NCI-H128 (cell line): ENCODE measurements around the gene EPG5.
"Not testable (repeated sequence)": the region's sequence is repeated elsewhere in the genome, so short reads cannot be mapped to it uniquely, and the experiment has no call there.

ENCODE experiments used
- DNase-seq: peaks from one replicate; lab custom pipeline; 2025; ENCODE audit not compliant: unreplicated experiment; lab: John Stamatoyannopoulos, UW

EPG5 gene

GRCh38 chr18:45841060-45841764 is 125.9 kb downstream of the EPG5 start:
- no peak for DNase-seq

DNA sequence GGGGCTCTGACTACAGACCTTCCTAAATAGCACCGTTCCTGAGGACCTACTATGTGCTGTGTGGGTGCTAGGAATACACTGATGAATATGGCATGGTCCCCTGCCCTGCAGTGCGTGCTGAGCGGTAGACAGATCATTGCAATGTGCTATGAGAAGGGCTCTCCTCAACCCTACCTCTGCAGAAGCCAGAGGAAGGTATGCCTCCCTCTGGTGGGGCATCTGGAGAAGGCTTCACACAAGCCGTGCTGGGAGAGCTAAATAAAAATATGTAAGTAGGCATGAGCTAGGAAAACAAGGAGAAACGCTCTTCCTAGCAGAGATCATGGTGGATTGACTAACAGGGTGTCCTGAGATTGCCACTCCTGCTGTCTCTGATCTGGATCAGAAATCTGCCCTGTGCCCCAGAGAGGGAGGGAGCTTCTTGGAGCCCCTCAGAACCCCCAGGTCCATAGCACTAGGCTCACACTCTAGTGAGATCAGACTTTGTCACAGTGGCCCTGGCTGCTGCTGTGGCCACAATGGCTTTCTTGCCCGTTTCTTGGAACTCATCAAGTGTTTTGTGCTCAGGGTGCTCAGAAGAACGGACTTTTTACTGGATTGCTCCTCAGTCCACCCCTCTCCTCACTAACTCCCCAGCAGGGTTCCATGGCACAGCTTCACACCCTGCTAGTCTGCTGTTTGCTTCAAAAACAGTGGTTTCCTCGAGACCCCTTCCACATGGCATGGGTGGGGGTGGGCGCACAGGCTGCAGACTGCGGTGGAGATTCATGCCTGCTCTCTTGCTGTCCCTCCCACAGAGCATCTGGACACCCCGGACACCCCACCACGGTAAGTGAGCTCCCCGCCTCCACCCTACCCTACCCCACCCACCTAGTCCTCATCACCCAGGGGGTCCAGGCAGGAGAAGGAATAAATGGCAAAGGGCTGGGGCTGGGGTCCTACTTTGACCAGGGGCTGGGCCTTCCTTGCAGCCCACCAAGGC is 127.4 kb downstream of the EPG5 start:
- peak; percentile 33 for DNase-seq

DNA sequence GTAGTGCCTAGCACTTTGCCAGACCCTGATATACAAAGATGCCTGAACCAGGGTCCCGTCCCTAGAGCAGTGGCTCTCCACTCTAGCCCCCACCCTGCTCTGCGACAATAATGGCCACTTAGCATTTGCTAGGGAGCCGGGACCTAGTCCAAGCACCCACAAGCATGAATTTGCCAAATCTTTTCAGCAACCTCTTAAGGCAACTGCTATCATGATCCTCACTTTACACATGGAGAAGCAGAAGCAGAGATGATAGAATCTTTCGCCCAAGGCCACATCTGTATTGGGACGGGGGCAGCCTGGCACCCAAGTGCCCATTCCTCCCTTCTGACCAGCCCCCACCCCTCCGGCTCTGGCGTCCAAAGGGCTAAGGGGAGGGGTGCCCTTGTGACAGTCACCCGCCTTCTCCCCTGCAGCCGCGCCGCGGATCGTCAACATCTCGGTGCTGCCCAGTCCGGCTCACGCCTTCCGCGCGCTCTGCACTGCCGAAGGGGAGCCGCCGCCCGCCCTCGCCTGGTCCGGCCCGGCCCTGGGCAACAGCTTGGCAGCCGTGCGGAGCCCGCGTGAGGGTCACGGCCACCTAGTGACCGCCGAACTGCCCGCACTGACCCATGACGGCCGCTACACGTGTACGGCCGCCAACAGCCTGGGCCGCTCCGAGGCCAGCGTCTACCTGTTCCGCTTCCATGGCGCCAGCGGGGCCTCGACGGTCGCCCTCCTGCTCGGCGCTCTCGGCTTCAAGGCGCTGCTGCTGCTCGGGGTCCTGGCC is 128.6 kb downstream of the EPG5 start:
- DNase-seq = no peak

DNA sequence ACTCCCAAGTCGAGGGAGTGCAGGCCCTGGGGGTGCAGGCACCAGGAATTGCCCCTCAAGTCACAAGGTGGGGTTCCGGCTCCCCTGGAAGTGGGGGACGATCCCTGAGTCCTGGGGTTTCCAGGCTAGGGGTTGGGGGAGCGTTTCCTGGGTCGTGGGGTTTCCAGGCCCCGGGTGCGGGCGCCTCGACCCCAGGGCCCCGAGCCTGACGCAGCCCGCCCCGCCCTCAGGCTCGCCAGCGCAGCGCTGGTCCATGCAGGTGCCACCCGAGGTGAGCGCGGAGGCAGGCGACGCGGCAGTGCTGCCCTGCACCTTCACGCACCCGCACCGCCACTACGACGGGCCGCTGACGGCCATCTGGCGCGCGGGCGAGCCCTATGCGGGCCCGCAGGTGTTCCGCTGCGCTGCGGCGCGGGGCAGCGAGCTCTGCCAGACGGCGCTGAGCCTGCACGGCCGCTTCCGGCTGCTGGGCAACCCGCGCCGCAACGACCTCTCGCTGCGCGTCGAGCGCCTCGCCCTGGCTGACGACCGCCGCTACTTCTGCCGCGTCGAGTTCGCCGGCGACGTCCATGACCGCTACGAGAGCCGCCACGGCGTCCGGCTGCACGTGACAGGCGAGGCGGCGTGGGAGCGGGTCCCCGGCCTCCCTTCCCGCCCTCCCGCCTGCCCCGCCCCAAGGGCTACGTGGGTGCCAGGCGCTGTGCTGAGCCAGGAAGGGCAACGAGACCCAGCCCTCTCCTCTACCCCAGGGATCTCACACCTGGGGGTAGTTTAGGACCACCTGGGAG is 129.7 kb downstream of the EPG5 start:
- DNase-seq = no peak

GRCh38 chr18:45836242-45837205 is 130.6 kb downstream of the EPG5 start:
- DNase-seq = no peak

DNA sequence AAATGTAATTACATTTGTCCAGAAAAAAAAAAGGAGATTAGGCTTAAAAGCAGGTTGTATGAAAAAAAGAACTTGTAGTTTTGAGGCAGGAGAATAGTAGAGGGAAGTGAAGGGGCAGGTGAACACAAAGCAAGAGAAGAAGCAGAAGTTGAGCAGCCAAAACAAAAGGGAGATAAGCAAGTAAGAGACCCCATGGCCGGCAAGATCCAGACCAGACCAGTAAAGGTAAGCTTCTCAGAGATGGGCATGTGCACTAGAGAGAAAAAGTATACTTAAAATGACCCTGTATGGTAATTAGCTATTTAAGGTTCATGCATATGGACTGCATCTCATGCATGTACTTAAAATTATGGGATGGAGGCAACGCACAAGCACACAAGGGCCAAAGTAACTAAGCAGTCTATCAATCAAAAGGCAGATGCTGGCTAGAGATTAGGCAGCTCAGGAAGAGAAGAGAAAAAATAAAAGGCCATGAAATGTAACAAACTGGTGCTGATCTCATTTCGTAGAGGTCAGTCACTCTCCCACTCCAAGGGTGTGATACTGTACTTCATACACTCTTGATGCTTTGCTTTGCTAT is 132.0 kb downstream of the EPG5 start:
- no peak for DNase-seq

- no peak for DNase-seq
Observed at GRCh38 chr18:45834306-45834705, 132.8 kb downstream of the EPG5 start.

DNA sequence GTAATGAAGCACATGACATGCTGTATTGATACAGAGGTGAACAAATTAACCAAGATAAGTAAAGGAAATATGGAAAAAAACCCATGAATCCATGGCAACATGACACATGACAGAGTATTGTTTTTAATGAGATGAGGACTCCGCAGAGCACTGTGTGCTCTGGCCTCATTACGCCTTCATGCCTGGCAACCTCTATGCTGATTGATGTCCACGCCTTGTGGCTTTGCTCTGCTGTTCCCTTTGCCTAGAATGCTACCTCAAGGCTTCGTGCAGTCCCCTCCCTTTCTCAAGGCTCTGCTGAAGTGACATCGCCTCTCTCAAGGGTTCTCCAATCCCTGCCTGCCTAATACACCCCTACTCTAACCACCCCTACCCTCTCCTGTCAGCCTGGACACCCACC is 133.3 kb downstream of the EPG5 start:
- DNase-seq = no peak

- DNase-seq = no peak
Observed at GRCh38 chr18:45830917-45831316, 136.2 kb downstream of the EPG5 start.

GRCh38 chr18:45829855-45830254 is 137.3 kb downstream of the EPG5 start:
- DNase-seq = no peak

GRCh38 chr18:45828917-45829811 is 138.0 kb downstream of the EPG5 start:
- no peak for DNase-seq

GRCh38 chr18:45826716-45827115 is 140.4 kb downstream of the EPG5 start:
- not testable (repeated sequence) for DNase-seq

DNA sequence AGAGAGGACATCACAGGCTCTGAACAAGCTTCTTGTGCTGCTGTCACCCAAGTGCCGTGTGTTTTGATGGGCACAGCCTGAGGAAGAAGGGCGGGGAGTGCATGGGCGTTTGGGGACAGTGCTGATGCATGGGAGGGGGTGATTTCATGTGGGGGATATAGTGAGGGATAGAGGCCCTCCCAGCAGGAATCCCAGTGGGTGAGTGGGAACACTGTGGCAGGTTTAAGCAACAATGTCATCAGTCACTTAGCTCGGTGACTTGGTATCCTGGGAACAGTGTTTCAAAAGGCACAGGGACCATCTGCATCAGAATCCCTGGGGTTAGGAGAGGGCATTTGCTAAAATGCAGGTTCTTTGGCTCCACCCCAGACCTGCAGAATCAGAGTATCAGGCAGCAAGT is 141.0 kb downstream of the EPG5 start:
- no peak for DNase-seq

GRCh38 chr18:45825258-45826044 is 141.7 kb downstream of the EPG5 start, which contains the start of gene SIGLEC15:
Gene SIGLEC15, plus strand, starts transcription at chr18:45825675. Its CDS starts 54 bp downstream, at chr18:45825729.
- DNase-seq = no peak

- no peak for DNase-seq
Observed at GRCh38 chr18:45821711-45822110, 145.4 kb downstream of the EPG5 start.

- DNase-seq = no peak
Observed at GRCh38 chr18:45821026-45821425, 146.1 kb downstream of the EPG5 start.

- DNase-seq = no peak
Observed at GRCh38 chr18:45820106-45820745, 146.9 kb downstream of the EPG5 start.
